Measurements from ENCODE around the gene CCT4.

- TF ChIP-seq CTCF (IDR thresholded peaks at IDR 0.05 in 4 of 5, conservative IDR thresholded peaks at IDR 0.05 in 1 of 5) (no peak), POLR2A (IDR thresholded peaks at IDR 0.05) (no peak)
These were observed 48.6 kb upstream of the CCT4 start for GRCh38 chr2:61937098-61937497.
